ENCODE data around the gene WRAP73. TPM values are rescaled to one million over a fixed set of nuclear protein-coding genes. Genes with fewer than 3 reads are reported as not detected.

The WRAP73 gene
- total RNA-seq, 4 donors from 2014 or later, result 16.8 to 20.5 (median 19.5) TPM

DNA sequence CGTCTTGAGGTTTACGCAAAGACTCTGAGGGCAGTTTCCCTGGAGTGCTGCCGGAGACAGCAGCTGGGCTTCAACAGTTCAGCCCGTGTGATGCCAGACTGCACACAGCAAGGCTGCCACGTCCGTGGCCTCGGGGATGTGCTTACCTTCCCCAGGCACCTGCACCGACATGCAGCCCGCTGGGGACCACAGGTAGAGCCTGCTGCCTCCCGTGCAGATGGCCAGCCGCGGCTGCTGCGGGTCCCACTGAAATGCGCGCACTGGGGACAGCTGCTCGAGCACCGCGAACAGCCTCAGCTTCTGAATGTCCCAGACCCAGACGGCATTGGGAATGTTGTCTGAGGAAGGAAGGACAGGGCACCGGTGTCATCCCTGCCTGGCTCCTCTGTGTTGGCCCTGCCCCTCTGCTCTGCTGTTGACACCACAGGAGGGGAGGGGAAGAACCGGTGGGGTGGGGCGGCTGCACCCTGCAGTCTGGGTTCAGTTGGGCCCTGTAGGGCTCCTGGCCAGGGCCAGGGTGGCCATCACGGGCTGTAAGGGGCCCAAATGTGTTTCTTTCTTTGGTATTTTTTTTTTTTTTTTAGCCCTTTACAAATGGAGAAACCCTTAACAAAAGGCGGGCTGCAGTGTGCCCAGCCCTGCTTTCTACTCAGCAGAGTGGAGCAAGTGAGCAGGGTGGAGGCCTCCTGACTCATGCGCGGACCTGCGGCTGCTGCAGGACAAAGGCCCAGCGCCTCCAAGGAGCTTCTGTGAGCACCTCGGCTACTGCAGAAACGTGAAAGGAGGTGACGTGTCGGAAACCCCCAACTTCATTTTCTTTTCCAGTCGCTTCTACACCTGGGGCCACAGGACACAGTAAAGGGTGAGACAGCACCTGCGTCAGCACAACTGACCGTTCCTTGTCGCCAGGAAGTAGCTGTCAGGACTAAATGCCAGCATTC is 18.3 kb downstream of the WRAP73 start:
- TF ChIP-seq CTCF (IDR thresholded peaks at IDR 0.05; ENCODE audit: low read depth), result no peak

DNA sequence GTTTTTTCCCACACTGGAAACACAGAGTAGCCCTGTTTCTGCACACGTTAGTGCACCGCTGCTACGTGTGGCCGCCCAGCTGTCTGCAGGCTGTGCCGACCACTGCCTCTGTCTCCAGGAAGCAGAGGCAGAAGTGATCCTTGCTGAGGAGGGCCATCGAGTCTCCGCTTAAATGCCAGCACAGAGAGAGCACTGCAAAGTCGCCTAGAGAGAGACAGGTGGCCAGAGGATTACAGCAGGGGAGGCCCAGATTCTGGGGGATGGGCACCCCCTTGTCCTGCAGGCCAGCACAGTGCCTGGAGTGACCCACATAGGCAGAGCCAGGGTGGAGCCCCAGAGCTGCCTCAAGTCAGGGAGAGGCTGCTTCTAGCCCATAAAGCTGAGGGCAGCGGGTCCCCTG is 19.0 kb downstream of the WRAP73 start:
- no peak for TF ChIP-seq CTCF (IDR thresholded peaks at IDR 0.05; ENCODE audit: low read depth)

GRCh38 chr1:3630161-3630611 is 19.7 kb downstream of the WRAP73 start:
- no peak for TF ChIP-seq CTCF (IDR thresholded peaks at IDR 0.05; ENCODE audit: low read depth)

DNA sequence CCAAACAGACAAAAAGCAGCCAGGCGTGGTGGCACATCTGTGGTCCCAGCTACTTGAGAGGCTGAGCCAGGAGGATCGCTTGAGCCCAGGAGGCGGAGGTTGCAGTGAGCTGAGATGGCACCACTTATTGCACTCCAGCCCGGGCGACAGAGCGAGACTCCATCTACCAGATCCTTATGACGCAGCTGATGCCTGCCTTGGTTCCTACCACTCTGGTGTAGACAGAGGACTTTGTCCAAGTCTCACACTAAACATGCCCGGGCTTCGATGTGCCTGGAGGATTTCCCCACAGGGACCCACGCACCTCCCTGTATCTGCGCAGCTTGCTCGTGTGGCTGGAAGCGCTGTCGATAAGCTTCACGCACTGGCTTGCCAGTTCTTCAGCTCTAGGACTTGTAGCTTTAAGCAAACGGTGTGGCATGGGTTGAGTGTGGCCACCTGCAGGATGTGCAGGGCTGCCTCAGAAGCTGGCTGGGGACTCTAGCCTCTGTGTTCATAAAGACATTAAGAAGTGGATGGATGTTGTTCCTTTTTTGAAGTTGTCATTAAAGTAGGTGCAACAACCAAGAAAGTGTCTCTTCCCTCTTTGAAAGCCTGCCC is 20.2 kb downstream of the WRAP73 start:
- no peak for TF ChIP-seq CTCF (IDR thresholded peaks at IDR 0.05; ENCODE audit: low read depth)

DNA sequence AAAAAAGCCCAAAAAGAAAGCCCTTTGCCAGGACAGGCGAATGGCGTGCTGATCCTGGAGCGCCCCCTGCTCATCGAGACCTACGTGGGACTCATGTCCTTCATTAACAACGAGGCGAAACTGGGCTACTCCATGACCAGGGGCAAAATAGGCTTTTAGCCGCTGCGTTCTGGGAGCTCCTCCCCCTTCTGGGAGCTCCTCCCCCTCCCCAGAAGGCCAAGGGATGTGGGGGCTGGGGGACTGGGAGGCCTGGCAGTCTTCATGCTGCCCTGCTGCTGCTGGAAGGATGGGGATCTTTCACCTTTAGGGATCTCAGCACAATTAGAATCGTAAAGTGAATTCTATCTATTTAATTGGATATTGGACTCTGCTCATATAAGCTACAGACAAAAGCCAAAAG is 21.5 kb downstream of the WRAP73 start:
- no peak for TF ChIP-seq CTCF (IDR thresholded peaks at IDR 0.05; ENCODE audit: low read depth)

- no peak for TF ChIP-seq CTCF (IDR thresholded peaks at IDR 0.05; ENCODE audit: low read depth)
These were observed 22.2 kb downstream of the WRAP73 start for GRCh38 chr1:3627515-3628253.

DNA sequence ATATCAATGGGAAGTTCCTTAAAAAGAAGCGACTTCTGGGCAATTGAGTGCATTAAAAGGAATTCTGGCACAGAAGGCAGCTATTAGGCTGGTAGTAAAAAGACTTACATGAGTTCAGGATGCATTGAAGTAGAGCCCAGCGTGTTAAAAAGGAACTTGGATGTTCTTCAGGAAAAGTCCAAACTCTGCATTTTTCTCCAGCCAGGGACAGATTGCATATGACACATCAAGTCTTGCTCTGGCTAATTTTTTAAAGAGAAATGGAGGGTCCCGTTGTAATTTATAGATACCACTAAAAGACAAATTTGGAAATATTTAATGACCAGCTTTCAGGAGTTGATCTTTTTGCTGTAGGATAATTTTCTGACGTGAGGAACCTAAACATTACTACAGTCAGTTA is 23.9 kb downstream of the WRAP73 start:
- TF ChIP-seq CTCF (IDR thresholded peaks at IDR 0.05; ENCODE audit: low read depth), result no peak
